IMR-90 (cell line): ENCODE results near the gene DCLK1. TPM values are rescaled to one million over a fixed set of nuclear protein-coding genes. Genes with fewer than 3 reads are reported as not detected.

Experiments used
- ATAC-seq: fragments of 200-7000 bp; cut with Tn5 transposase; 2 replicates; pipeline ENCODE4 v1.9.1; 2020; ENCODE audit warnings: low read depth, mild to moderate bottlenecking, moderate library complexity
- BruUV-seq: library from RNA; stranded (reverse); fragments of 400-500 nt; replicated peaks from 2 replicates; lab custom pipeline; 2021; lab: Mats Ljungman, UMichigan
- CTCF ChIA-PET: fragments of 300-600 bp; formaldehyde crosslinking; extraction: SDS; loops from one replicate; lab custom pipeline; 2021; ENCODE audit warnings: antibody characterized with exemption; lab: Yijun Ruan, JAX
- POLR2A ChIA-PET: fragments of 300-600 bp; sonication (Branson Sonifier 250); formaldehyde crosslinking; loops from one replicate; lab custom pipeline; 2022; ENCODE audit warnings: antibody characterized with exemption; ENCODE audit not compliant: unreplicated experiment; lab: Charles Lee
- DNase-seq: peaks from one replicate; pipeline ENCODE4 v3.0.0; 2013
- H2AFZ ChIP-seq: replicated peaks from 2 replicates; pipeline ENCODE3; 2013; ENCODE audit warnings: low read length, mild to moderate bottlenecking; ENCODE audit not compliant: poor library complexity
- H2AK5ac ChIP-seq: 2 replicates; pipeline ENCODE4 v1.6.1; 2013; ENCODE audit warnings: low read depth, low read length, inconsistent platforms
- H2AK9ac ChIP-seq: replicated peaks from 2 replicates; pipeline ENCODE3; 2013; ENCODE audit warnings: mild to moderate bottlenecking, low read depth, low read length, moderate library complexity; ENCODE audit not compliant: poor library complexity
- H2BK120ac ChIP-seq: 2 replicates; pipeline ENCODE4 v1.6.1; 2013; ENCODE audit warnings: low read depth, low read length, inconsistent platforms
- H2BK15ac ChIP-seq: 3 replicates; pipeline ENCODE4 v1.6.1; 2013; ENCODE audit warnings: low read depth, low read length, inconsistent platforms
- H2BK20ac ChIP-seq: 2 replicates; pipeline ENCODE4 v1.6.1; 2013; ENCODE audit warnings: low read depth, mild to moderate bottlenecking, inconsistent platforms, low read length, moderate library complexity
- H2BK5ac ChIP-seq: 2 replicates; pipeline ENCODE4 v1.6.1; 2013; ENCODE audit warnings: mild to moderate bottlenecking, low read depth, low read length, inconsistent platforms; ENCODE audit not compliant: poor library complexity, severe bottlenecking
- H3K14ac ChIP-seq: replicated peaks from 2 replicates; pipeline ENCODE4 v1.6.1; 2013; ENCODE audit warnings: low read depth, low read length, inconsistent platforms
- H3K18ac ChIP-seq: 2 replicates; pipeline ENCODE4 v1.6.1; 2013; ENCODE audit warnings: low read depth, low read length, control low read depth
- H3K23ac ChIP-seq: 2 replicates; pipeline ENCODE4 v1.6.1; 2013; ENCODE audit warnings: low read depth, low read length, inconsistent platforms
- H3K27ac ChIP-seq: 2 replicates; pipeline ENCODE4 v1.5.1; 2013; ENCODE audit warnings: mild to moderate bottlenecking, control low read depth, low read length; ENCODE audit not compliant: insufficient read depth
- H3K27me3 ChIP-seq: 2 replicates; pipeline ENCODE4 v1.6.1; 2013; ENCODE audit warnings: low read length; ENCODE audit not compliant: control insufficient read depth, insufficient read depth
- H3K36me3 ChIP-seq: 2 replicates; pipeline ENCODE4 v1.6.1; 2013; ENCODE audit warnings: low read length, mixed read lengths; ENCODE audit not compliant: control insufficient read depth, insufficient read depth
- H3K4ac ChIP-seq: 2 replicates; pipeline ENCODE4 v1.6.1; 2013; ENCODE audit warnings: low read depth, low read length, inconsistent platforms
- H3K4me1 ChIP-seq: 2 replicates; pipeline ENCODE4 v1.6.1; 2013; ENCODE audit warnings: low read length, mixed read lengths; ENCODE audit not compliant: control insufficient read depth, insufficient read depth
- H3K4me2 ChIP-seq: 2 replicates; pipeline ENCODE4 v1.6.1; 2013; ENCODE audit warnings: low read depth, mild to moderate bottlenecking, control low read depth, low read length, moderate library complexity
- H3K4me3 ChIP-seq: 2 replicates; pipeline ENCODE4 v1.5.1; 2013; ENCODE audit warnings: low read depth, mild to moderate bottlenecking, control low read depth, low read length, moderate library complexity; ENCODE audit not compliant: insufficient read depth
- H3K56ac ChIP-seq: 2 replicates; pipeline ENCODE4 v1.6.1; 2013; ENCODE audit warnings: low read length, inconsistent platforms; ENCODE audit not compliant: insufficient read depth; ENCODE audit errors: extremely low read depth
- H3K79me1 ChIP-seq, 2 experiments: 2 replicates each; pipeline ENCODE4 v1.6.1; 2013; ENCODE audit warnings: low read length in 2 of 2, inconsistent platforms in 1 of 2, low read depth in 1 of 2
- H3K9ac ChIP-seq: 2 replicates; pipeline ENCODE4 v1.6.1; 2013; ENCODE audit warnings: low read depth, low read length, control low read depth
- H3K9me1 ChIP-seq: 2 replicates; pipeline ENCODE4 v1.6.1; 2013; ENCODE audit warnings: low read length, inconsistent platforms; ENCODE audit not compliant: insufficient read depth
- H3K9me3 ChIP-seq: 2 replicates; pipeline ENCODE4 v1.6.1; 2013; ENCODE audit warnings: low read length; ENCODE audit not compliant: control insufficient read depth, insufficient read depth
- H4K20me1 ChIP-seq: 2 replicates; pipeline ENCODE4 v1.6.1; 2013; ENCODE audit warnings: low read length, inconsistent platforms; ENCODE audit not compliant: insufficient read depth
- H4K5ac ChIP-seq: 2 replicates; pipeline ENCODE4 v1.6.1; 2013; ENCODE audit warnings: mild to moderate bottlenecking, low read depth, low read length, control low read depth
- H4K8ac ChIP-seq, 2 experiments: 2 replicates each; pipeline ENCODE4 v1.6.1; 2013; ENCODE audit warnings: low read depth in 2 of 2, low read length in 2 of 2, control low read depth in 1 of 2, inconsistent platforms in 1 of 2
- H4K91ac ChIP-seq: 2 replicates; pipeline ENCODE4 v1.6.1; 2013; ENCODE audit warnings: low read depth, low read length, inconsistent platforms; ENCODE audit not compliant: insufficient read depth
- CEBPB ChIP-seq: IDR thresholded peaks from 2 replicates; pipeline ENCODE4 v1.6.1; 2012; ENCODE audit warnings: low read depth, low read length, improper control_type of control experiment
- CHD1 ChIP-seq: IDR thresholded peaks from 2 replicates; pipeline ENCODE4 v1.6.1; 2012; ENCODE audit warnings: low read depth, low read length, improper control_type of control experiment
- ELK1 ChIP-seq: fragments of 150-350 bp; IDR thresholded peaks from 2 replicates; pipeline ENCODE4 v1.6.1; 2016; ENCODE audit warnings: low read depth, mild to moderate bottlenecking, low read length, moderate library complexity, borderline replicate concordance
- MAFK ChIP-seq: IDR thresholded peaks from 2 replicates; pipeline ENCODE4 v1.6.1; 2012; ENCODE audit warnings: low read depth, low read length, improper control_type of control experiment
- MXI1 ChIP-seq: IDR thresholded peaks from 2 replicates; pipeline ENCODE4 v1.6.1; 2012; ENCODE audit warnings: low read depth, mild to moderate bottlenecking, low read length, moderate library complexity, borderline replicate concordance
- POLR2A ChIP-seq: IDR thresholded peaks from 2 replicates; pipeline ENCODE4 v1.6.1; 2012; ENCODE audit warnings: mild to moderate bottlenecking, low read depth, low read length
- RFX5 ChIP-seq: IDR thresholded peaks from 2 replicates; pipeline ENCODE4 v1.8.0; 2012; ENCODE audit warnings: low read depth, mild to moderate bottlenecking, low read length, moderate library complexity
- USF2 ChIP-seq: fragments of 150-350 bp; IDR thresholded peaks from 2 replicates; pipeline ENCODE4 v1.6.1; 2017; ENCODE audit warnings: mild to moderate bottlenecking, antibody characterized with exemption, low read length, low read depth
- WGBS, 2 experiments: methylation state at CpG; one replicate each; pipeline versions ENCODE4 v1.1.5 to v1.1.7; 2013; ENCODE audit warnings: missing lambda C conversion rate in 2 of 2; ENCODE audit not compliant: insufficient read length in 1 of 2; ENCODE audit errors: extremely low coverage in 2 of 2; 5-methylcytosine and 5-hydroxymethylcytosine counted together
- dilution Hi-C: fragments of 300-500 bp; cut with HindIII; formaldehyde crosslinking; loops from one replicate; pipeline ENCODE4 v1.14.3; 2018; ENCODE audit warnings: low sequenced_read_pairs; ENCODE audit not compliant: unreplicated experiment
- in situ Hi-C: fragments of 300-500 bp; cut with MboI; formaldehyde crosslinking; loops from 3 replicates; pipeline ENCODE4 v1.14.3; 2019; ENCODE audit warnings: low sequenced_read_pairs, inconsistent platforms, mixed read lengths
- intact Hi-C: fragments of 100-400 bp; cut with micrococcal nuclease; formaldehyde crosslinking; loops from 2 replicates; pipeline ENCODE4 v1.10.0; 2022
- polyA plus RNA-seq, 3 experiments: library from polyadenylated mRNA; depleted of rRNA; stranded (reverse); fragments of >200 nt; gene quantifications; 2 replicates each; pipeline ENCODE4 v1.2.3, GENCODE V29; 2012; ENCODE audit warnings: low replicate concordance in 1 of 3
- total RNA-seq: library from RNA; depleted of rRNA; stranded (reverse); fragments of >200 nt; gene quantifications from 2 replicates; pipeline ENCODE4 v1.2.3, GENCODE V29; 2012

The DCLK1 gene
- total and polyA plus RNA-seq, 2 of the 4 experiments (the other 2 are of a cell fraction): under 0.01 to 0.02 TPM

GRCh38 chr13:35936246-35936978 is 194.8 kb downstream of the DCLK1 start:
- no peak overlapping the region for H2AFZ ChIP-seq

More at GRCh38 chr13:35936246-35936978, 194.8 kb downstream of the DCLK1 start:
- Histone ChIP-seq H4K91ac (no peak overlapping the region), H3K4me3 (no peak overlapping the region), H3K14ac (no peak overlapping the region), H3K79me1 (no peaks in the 10 kb centered on the region), H2BK120ac (no peak overlapping the region), H2BK20ac (no peak overlapping the region), H3K9me3 (no peaks in the 10 kb centered on the region), H2AK9ac (no peak overlapping the region), H3K4ac (no peak overlapping the region), H3K4me2 (no peak overlapping the region), H3K27ac (no peak overlapping the region), H4K8ac (no peak overlapping the region), H3K9me1 (no peaks in the 10 kb centered on the region), H3K18ac (no peak overlapping the region), H3K23ac (no peak overlapping the region), H3K36me3 (no peaks in the 10 kb centered on the region), H2BK15ac (no peak overlapping the region), H2BK5ac (no peak overlapping the region), H4K5ac (no peak overlapping the region), H3K27me3 (no peaks in the 10 kb centered on the region), H3K9ac (no peak overlapping the region), H4K20me1 (no peaks in the 10 kb centered on the region), H3K4me1 (no peaks in the 10 kb centered on the region), H3K56ac (no peak overlapping the region), H2AK5ac (no peak overlapping the region)
- dilution Hi-C loops (no loop called here), in situ Hi-C loops (no loop called here), intact Hi-C loops (no loop called here)
- ATAC-seq (no peak; the same call in 1 of the 2 replicates), DNase-seq (no peak)
- POLR2A ChIA-PET: interaction anchor here (0.6 kb wide), 2 partner anchors 119 to 567 kb away, joined by 3 to 11 read pairs; no protein-coding TSS in a partner anchor
- BruUV-seq: no TSS peak
- no peak for TF ChIP-seq ELK1
- TF ChIP-seq MXI1: no peak
- TF ChIP-seq POLR2A: no peak
- TF ChIP-seq RFX5: no peak
- no peak for TF ChIP-seq CHD1
- TF ChIP-seq CEBPB: no peak
- no peak for TF ChIP-seq USF2
- no peak for TF ChIP-seq MAFK
- CTCF ChIA-PET: interaction anchor here (0.9 kb wide), 1 partner anchor 10 kb away, joined by 3 read pairs; no protein-coding TSS in a partner anchor
- WGBS, 2 experiments: no CpG with 5 or more reads among the region's 3 CpGs
